Mesendoderm (in vitro differentiated cells): ENCODE measurements around the gene FGGY.

Source experiments
- DNase-seq: peaks from one replicate; pipeline ENCODE4 v3.0.0; 2013
- H2AK5ac ChIP-seq: 2 replicates; pipeline ENCODE4 v1.6.1; 2013; ENCODE audit warnings: low read length, inconsistent platforms
- H2BK120ac ChIP-seq: 2 replicates; pipeline ENCODE4 v1.6.1; 2013; ENCODE audit warnings: low read depth, mild to moderate bottlenecking, low read length, moderate library complexity, mixed read lengths
- H2BK15ac ChIP-seq: replicated peaks from 2 replicates; pipeline ENCODE4 v1.6.1; 2013; ENCODE audit warnings: low read depth, mild to moderate bottlenecking, moderate library complexity
- H2BK5ac ChIP-seq: 2 replicates; pipeline ENCODE4 v1.6.1; 2013; ENCODE audit warnings: low read length, inconsistent platforms
- H3K18ac ChIP-seq: 2 replicates; pipeline ENCODE4 v1.6.1; 2013; ENCODE audit warnings: mild to moderate bottlenecking, low read length, mixed read lengths
- H3K23ac ChIP-seq: one replicate; pipeline ENCODE4 v1.6.1; 2013; ENCODE audit warnings: low read length
- H3K27ac ChIP-seq: 2 replicates; pipeline ENCODE4 v1.5.1; 2013; ENCODE audit warnings: low read depth, mild to moderate bottlenecking, inconsistent platforms, low read length, moderate library complexity
- H3K27me3 ChIP-seq: 2 replicates; pipeline ENCODE4 v1.6.1; 2013; ENCODE audit warnings: low read length, control low read depth, mild to moderate bottlenecking, inconsistent platforms; ENCODE audit not compliant: insufficient read depth, poor library complexity
- H3K36me3 ChIP-seq: 2 replicates; pipeline ENCODE4 v1.6.1; 2013; ENCODE audit warnings: low read length, inconsistent platforms; ENCODE audit not compliant: control insufficient read depth, insufficient read depth
- H3K4ac ChIP-seq: one replicate; pipeline ENCODE4 v1.6.1; 2013; ENCODE audit warnings: low read depth, mild to moderate bottlenecking, low read length, moderate library complexity
- H3K4me1 ChIP-seq: 2 replicates; pipeline ENCODE4 v1.6.1; 2013; ENCODE audit warnings: low read depth, low read length, inconsistent platforms; ENCODE audit not compliant: control insufficient read depth
- H3K4me2 ChIP-seq: 2 replicates; pipeline ENCODE4 v1.6.1; 2013; ENCODE audit warnings: low read length
- H3K4me3 ChIP-seq: 2 replicates; pipeline ENCODE4 v1.5.1; 2013; ENCODE audit warnings: mild to moderate bottlenecking, low read length
- H3K56ac ChIP-seq: one replicate; pipeline ENCODE4 v1.6.1; 2013; ENCODE audit warnings: low read length
- H3K79me1 ChIP-seq: 2 replicates; pipeline ENCODE4 v1.6.1; 2013; ENCODE audit warnings: low read length, inconsistent platforms
- H3K79me2 ChIP-seq: 2 replicates; pipeline ENCODE4 v1.6.1; 2013; ENCODE audit warnings: mild to moderate bottlenecking, low read length; ENCODE audit not compliant: control insufficient read depth, insufficient read depth
- H3K9ac ChIP-seq: 2 replicates; pipeline ENCODE4 v1.6.1; 2013; ENCODE audit warnings: low read length, inconsistent platforms
- H4K5ac ChIP-seq: one replicate; pipeline ENCODE4 v1.6.1; 2013; ENCODE audit warnings: low read length
- H4K8ac ChIP-seq: one replicate; pipeline ENCODE4 v1.6.1; 2013; ENCODE audit warnings: low read depth, mild to moderate bottlenecking, control low read depth, low read length, moderate library complexity
- WGBS: extraction: QIAGEN DNeasy Blood & Tissue Kit; methylation state at CpG from one replicate; pipeline ENCODE4 v1.1.7; 2013; ENCODE audit warnings: low lambda C conversion rate, missing lambda C conversion rate; ENCODE audit not compliant: insufficient coverage; ENCODE audit errors: extremely low coverage; 5-methylcytosine and 5-hydroxymethylcytosine counted together

The FGGY gene

GRCh38 chr1:59475737-59476136 lies 178.8 kb downstream of the FGGY start:
- DNase-seq: no peak
- H3K79me2 ChIP-seq: no peaks in the 10 kb centered on the region
- no peak overlapping the region for H2BK5ac ChIP-seq
- no peak overlapping the region for H2AK5ac ChIP-seq
- H3K4ac ChIP-seq: no peak overlapping the region
- H3K27ac ChIP-seq: no peak overlapping the region
- no peaks in the 10 kb centered on the region for H3K36me3 ChIP-seq
- no peak overlapping the region for H2BK120ac ChIP-seq
- H3K4me3 ChIP-seq: no peak overlapping the region
- no peak overlapping the region for H4K8ac ChIP-seq
- no peak overlapping the region for H2BK15ac ChIP-seq
- H4K5ac ChIP-seq: no peak overlapping the region
- no peak overlapping the region for H3K4me2 ChIP-seq
- no peaks in the 10 kb centered on the region for H3K4me1 ChIP-seq
- H3K27me3 ChIP-seq: no peaks in the 10 kb centered on the region
- no peak overlapping the region for H3K23ac ChIP-seq
- H3K18ac ChIP-seq: no peak overlapping the region
- WGBS: no CpG with 5 or more reads among the region's 4 CpGs
- no peak overlapping the region for H3K56ac ChIP-seq
- H3K9ac ChIP-seq: no peak overlapping the region
- H3K79me1 ChIP-seq: no peaks in the 10 kb centered on the region

GRCh38 chr1:59477286-59477685 lies 180.4 kb downstream of the FGGY start:
- no CpG with 5 or more reads among the region's 6 CpGs for WGBS
- Histone ChIP-seq H2BK5ac (no peak overlapping the region), H4K5ac (no peak overlapping the region), H3K4me2 (no peak overlapping the region), H3K27ac (no peak overlapping the region), H3K79me1 (no peaks in the 10 kb centered on the region), H2AK5ac (no peak overlapping the region), H3K36me3 (no peaks in the 10 kb centered on the region), H3K4me3 (no peak overlapping the region), H3K23ac (no peak overlapping the region), H3K4ac (no peak overlapping the region), H3K9ac (no peak overlapping the region), H3K79me2 (no peaks in the 10 kb centered on the region), H4K8ac (no peak overlapping the region), H3K56ac (no peak overlapping the region), H3K18ac (no peak overlapping the region), H3K27me3 (no peaks in the 10 kb centered on the region), H3K4me1 (no peaks in the 10 kb centered on the region), H2BK120ac (no peak overlapping the region), H2BK15ac (no peak overlapping the region)
- no peak for DNase-seq

GRCh38 chr1:59477867-59478266 lies 181.0 kb downstream of the FGGY start:
- no peaks in the 10 kb centered on the region for H3K79me2 ChIP-seq
- no peak overlapping the region for H3K9ac ChIP-seq
- no peak overlapping the region for H3K23ac ChIP-seq
- no peak overlapping the region for H3K56ac ChIP-seq
- H3K27me3 ChIP-seq: no peaks in the 10 kb centered on the region
- no peak overlapping the region for H3K4ac ChIP-seq
- H2BK120ac ChIP-seq: no peak overlapping the region
- no peak overlapping the region for H2BK5ac ChIP-seq
- H3K36me3 ChIP-seq: no peaks in the 10 kb centered on the region
- no peak overlapping the region for H3K18ac ChIP-seq
- no peak overlapping the region for H3K27ac ChIP-seq
- no peak overlapping the region for H3K4me2 ChIP-seq
- H4K8ac ChIP-seq: no peak overlapping the region
- no peak overlapping the region for H2BK15ac ChIP-seq
- H4K5ac ChIP-seq: no peak overlapping the region
- no peaks in the 10 kb centered on the region for H3K4me1 ChIP-seq
- no peak overlapping the region for H2AK5ac ChIP-seq
- no peak overlapping the region for H3K4me3 ChIP-seq
- peak; percentile 13 for DNase-seq
- no CpG with 5 or more reads among the region's 4 CpGs for WGBS
- no peaks in the 10 kb centered on the region for H3K79me1 ChIP-seq

DNA sequence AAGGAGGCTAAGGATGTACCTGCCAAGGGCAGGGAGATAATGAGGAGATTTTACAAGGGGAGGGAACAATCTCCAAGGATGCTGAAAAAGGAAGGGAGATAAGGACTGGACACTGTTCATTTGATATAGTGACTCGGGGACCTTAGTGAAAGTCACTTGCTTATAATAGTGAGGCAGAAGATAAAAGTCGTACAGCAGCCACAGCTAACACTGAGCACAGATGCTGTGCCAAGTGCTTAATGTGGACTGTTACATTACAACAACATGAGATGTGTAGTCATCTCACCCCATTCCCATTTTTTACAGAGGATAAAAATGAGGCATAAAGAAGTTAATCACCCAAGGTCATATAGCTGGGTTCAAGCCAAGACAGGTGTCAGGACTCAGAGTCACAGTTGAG lies 181.9 kb downstream of the FGGY start:
- Histone ChIP-seq H3K4me3 (no peak overlapping the region), H2BK15ac (no peak overlapping the region), H3K18ac (no peak overlapping the region), H3K79me2 (no peaks in the 10 kb centered on the region), H3K4me2 (no peak overlapping the region), H3K27me3 (no peaks in the 10 kb centered on the region), H2BK120ac (no peak overlapping the region), H3K56ac (no peak overlapping the region), H3K27ac (no peak overlapping the region), H4K8ac (no peak overlapping the region), H3K79me1 (no peaks in the 10 kb centered on the region), H2AK5ac (no peak overlapping the region), H3K4me1 (no peaks in the 10 kb centered on the region), H3K23ac (no peak overlapping the region), H2BK5ac (no peak overlapping the region), H3K9ac (no peak overlapping the region), H3K4ac (no peak overlapping the region), H3K36me3 (no peaks in the 10 kb centered on the region), H4K5ac (no peak overlapping the region)
- WGBS: no CpG with 5 or more reads among the region's 2 CpGs
- DNase-seq: no peak

DNA sequence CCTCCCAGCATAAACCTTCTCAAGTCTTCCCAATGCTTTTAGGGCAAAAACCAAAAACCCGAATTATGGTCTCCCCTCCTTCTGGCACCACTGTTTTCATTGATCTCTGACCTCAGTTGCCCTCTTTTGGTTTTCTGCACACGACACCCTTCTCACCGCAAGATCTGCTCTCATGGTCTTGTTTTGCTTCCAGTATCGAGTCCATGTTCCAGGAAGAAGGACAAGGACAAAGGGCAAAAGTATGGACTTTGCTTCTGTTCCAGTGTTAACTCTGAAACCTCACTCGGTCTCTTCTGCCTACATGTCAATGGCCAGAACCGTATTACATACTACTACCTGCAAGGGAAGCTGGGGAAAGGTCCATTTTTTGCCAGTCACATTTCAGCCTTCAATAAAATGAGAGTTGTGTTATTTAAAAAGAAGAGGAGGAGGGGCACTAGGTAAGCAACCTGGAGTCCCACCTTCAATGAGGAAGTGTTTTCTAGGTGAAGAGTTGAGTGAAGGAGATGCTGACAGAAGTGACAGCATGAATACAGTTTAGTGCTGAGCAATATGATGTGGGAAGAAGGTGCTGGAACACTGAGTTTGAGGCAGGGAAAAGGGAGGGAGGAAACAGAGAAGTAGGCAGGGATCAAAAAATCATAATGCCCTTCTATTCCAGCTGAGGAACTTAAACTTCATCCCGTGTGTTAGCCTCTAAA lies 183.4 kb downstream of the FGGY start:
- Histone ChIP-seq H3K4me1 (no peaks in the 10 kb centered on the region), H3K4me3 (no peak overlapping the region), H3K9ac (no peak overlapping the region), H3K23ac (no peak overlapping the region), H3K79me1 (no peaks in the 10 kb centered on the region), H2BK120ac (no peak overlapping the region), H3K79me2 (no peaks in the 10 kb centered on the region), H4K8ac (no peak overlapping the region), H3K27me3 (no peaks in the 10 kb centered on the region), H2BK15ac (no peak overlapping the region), H2AK5ac (no peak overlapping the region), H3K4ac (no peak overlapping the region), H3K18ac (no peak overlapping the region), H4K5ac (no peak overlapping the region), H2BK5ac (no peak overlapping the region), H3K36me3 (no peaks in the 10 kb centered on the region), H3K56ac (no peak overlapping the region), H3K27ac (no peak overlapping the region), H3K4me2 (no peak overlapping the region)
- no peak for DNase-seq
- WGBS: no CpG with 5 or more reads among the region's 7 CpGs

- H3K4me1 ChIP-seq: no peaks in the 10 kb centered on the region
- H2BK15ac ChIP-seq: no peak overlapping the region
- H3K36me3 ChIP-seq: no peaks in the 10 kb centered on the region
- H3K79me2 ChIP-seq: no peaks in the 10 kb centered on the region
- no peak for DNase-seq
- no peak overlapping the region for H2AK5ac ChIP-seq
- no peak overlapping the region for H3K18ac ChIP-seq
- H3K4ac ChIP-seq: no peak overlapping the region
- no peak overlapping the region for H4K5ac ChIP-seq
- no peaks in the 10 kb centered on the region for H3K27me3 ChIP-seq
- H3K9ac ChIP-seq: no peak overlapping the region
- no peak overlapping the region for H3K23ac ChIP-seq
- H3K79me1 ChIP-seq: no peaks in the 10 kb centered on the region
- H2BK5ac ChIP-seq: no peak overlapping the region
- no CpG with 5 or more reads among the region's 3 CpGs for WGBS
- H2BK120ac ChIP-seq: no peak overlapping the region
- H3K27ac ChIP-seq: no peak overlapping the region
- H3K56ac ChIP-seq: no peak overlapping the region
- no peak overlapping the region for H3K4me2 ChIP-seq
- H4K8ac ChIP-seq: no peak overlapping the region
- no peak overlapping the region for H3K4me3 ChIP-seq
Measured at GRCh38 chr1:59481881-59482505, 185.1 kb downstream of the FGGY start.
